Keratinocyte (primary cell): ENCODE data around the gene KMT2E.

ENCODE experiments used
- CTCF ChIP-seq, 3 experiments: IDR thresholded peaks in 1 of 3; conservative IDR thresholded peaks in 1 of 3; optimal IDR thresholded peaks in 1 of 3; 2 replicates in 2 of 3; 3 replicates in 1 of 3; pipeline versions ENCODE3 to v1.5.1; 2011; ENCODE audit warnings: low read length in 3 of 3, mild to moderate bottlenecking in 3 of 3, moderate library complexity in 2 of 3, control low read depth in 1 of 3, inconsistent platforms in 1 of 3; ENCODE audit not compliant: insufficient read depth in 2 of 3; ENCODE audit errors: extremely low read depth in 1 of 3
- EZH2 ChIP-seq: IDR thresholded peaks from one replicate; pipeline ENCODE4 v1.6.1; 2012; ENCODE audit warnings: inconsistent platforms, mild to moderate bottlenecking, low read length, moderate library complexity

- TF ChIP-seq CTCF (optimal IDR thresholded peaks at IDR 0.05 in 1 of 3, IDR thresholded peaks at IDR 0.05 in 1 of 3, conservative IDR thresholded peaks at IDR 0.05 in 1 of 3; ENCODE audit: extremely low read depth in 1 of 3, insufficient read depth in 2 of 3, low read length in 3 of 3) = no peak
- TF ChIP-seq EZH2 = no peak
Observed at GRCh38 chr7:105126436-105126975, 112.5 kb downstream of the KMT2E start.
